Endothelial cell of umbilical vein (primary cell): ENCODE results near the gene PPM1H. TPM values are rescaled to one million over a fixed set of nuclear protein-coding genes. Genes with fewer than 3 reads are reported as not detected.

Experiments
- BruUV-seq: library from RNA; stranded (reverse); fragments of 400-500 nt; replicated peaks from 2 replicates; lab custom pipeline; 2021; lab: Mats Ljungman, UMichigan
- CTCF ChIA-PET: fragments of 300-600, 350-600 bp; sonication (Branson Sonifier 250); formaldehyde crosslinking; loops from one replicate; lab custom pipeline; 2021; ENCODE audit warnings: antibody characterized with exemption, inconsistent platforms; lab: Charles Lee
- POLR2A ChIA-PET: fragments of 300-600, 350-600 bp; sonication (Branson Sonifier 250); formaldehyde crosslinking; loops from one replicate; lab custom pipeline; 2021; ENCODE audit warnings: antibody characterized with exemption, inconsistent platforms; lab: Charles Lee
- DNase-seq: peaks from one replicate; pipeline ENCODE4 v3.0.0-alpha.2; 2011; ENCODE audit warnings: low read depth, low spot score
- FAIRE-seq: peaks from 2 replicates; lab custom pipeline; 2011; peaks lifted over from hg19 to GRCh38; lab: Jason Lieb, UNC
- H2AFZ ChIP-seq: 2 replicates; pipeline ENCODE4 v1.6.0; 2012; ENCODE audit warnings: low read depth, low read length, control low read depth, inconsistent platforms
- H3K27ac ChIP-seq: 2 replicates; pipeline ENCODE4 v1.5.1; 2011; ENCODE audit warnings: low read depth, mild to moderate bottlenecking, control low read depth, low read length, moderate library complexity; ENCODE audit not compliant: insufficient read depth
- H3K27me3 ChIP-seq, 2 experiments: 2 replicates each; pipeline versions ENCODE4 v1.6.0 to v1.6.1; 2011; ENCODE audit warnings: low read length in 2 of 2, mixed read lengths in 1 of 2; ENCODE audit not compliant: control insufficient read depth in 2 of 2, insufficient read depth in 2 of 2
- H3K36me3 ChIP-seq, 2 experiments: 2 replicates in 1 of 2; 3 replicates in 1 of 2; pipeline ENCODE4 v1.5.1; 2011; ENCODE audit warnings: low read length in 2 of 2, mild to moderate bottlenecking in 1 of 2, moderate library complexity in 1 of 2; ENCODE audit not compliant: control insufficient read depth in 2 of 2, insufficient read depth in 2 of 2; ENCODE audit errors: extremely low read depth in 1 of 2
- H3K4me1 ChIP-seq: 3 replicates; pipeline ENCODE4 v1.5.1; 2011; ENCODE audit warnings: mild to moderate bottlenecking, low read length; ENCODE audit not compliant: control insufficient read depth, insufficient read depth; ENCODE audit errors: extremely low read depth
- H3K4me2 ChIP-seq: 2 replicates; pipeline ENCODE4 v1.6.1; 2011; ENCODE audit warnings: low read length, control low read depth, mixed read lengths; ENCODE audit not compliant: insufficient read depth
- H3K4me3 ChIP-seq, 3 experiments: fragments of 200-600 bp in 1 of 3; sonication (generic), shearing (Covaris generic) in 1 of 3; replicated peaks in 1 of 3; 2 replicates each; pipeline ENCODE4 v1.5.1; 2011 to 2016; ENCODE audit warnings: control low read depth in 3 of 3, low read length in 3 of 3, mild to moderate bottlenecking in 2 of 3, inconsistent platforms in 1 of 3, low read depth in 1 of 3, moderate library complexity in 1 of 3; ENCODE audit not compliant: insufficient read depth in 1 of 3
- H3K79me2 ChIP-seq: 2 replicates; pipeline ENCODE4 v1.6.0; 2012; ENCODE audit warnings: low read length, inconsistent platforms; ENCODE audit not compliant: control insufficient read depth, insufficient read depth
- H3K9ac ChIP-seq: replicated peaks from 2 replicates; pipeline ENCODE3; 2011; ENCODE audit warnings: low read length, control low read depth; ENCODE audit not compliant: insufficient read depth; ENCODE audit errors: extremely low read depth
- H3K9me1 ChIP-seq: replicated peaks from 3 replicates; pipeline ENCODE4 v1.6.0; 2011; ENCODE audit warnings: mild to moderate bottlenecking, low read length; ENCODE audit not compliant: control insufficient read depth, insufficient read depth; ENCODE audit errors: extremely low read depth
- H3K9me3 ChIP-seq: replicated peaks from 2 replicates; pipeline ENCODE4 v1.5.1; 2012; ENCODE audit warnings: low read length, inconsistent platforms; ENCODE audit not compliant: control insufficient read depth, insufficient read depth
- H4K20me1 ChIP-seq: replicated peaks from 2 replicates; pipeline ENCODE3; 2011; ENCODE audit warnings: mild to moderate bottlenecking, low read length; ENCODE audit not compliant: control insufficient read depth, insufficient read depth; ENCODE audit errors: extremely low read depth
- CTCF ChIP-seq, 2 donors: IDR thresholded peaks; 1 replicate in 1 of 2; 2 replicates in 1 of 2; pipeline ENCODE4 v1.5.1; 2011; ENCODE audit warnings: low read length in 2 of 2, mild to moderate bottlenecking in 2 of 2, moderate library complexity in 2 of 2, control low read depth in 1 of 2, inconsistent platforms in 1 of 2, low read depth in 1 of 2; ENCODE audit not compliant: insufficient read depth in 1 of 2; ENCODE audit errors: extremely low read depth in 1 of 2
- EZH2 ChIP-seq: IDR thresholded peaks from 2 replicates; pipeline ENCODE4 v1.6.1; 2012; ENCODE audit warnings: borderline replicate concordance, low read depth, mild to moderate bottlenecking, moderate library complexity, low read length, inconsistent platforms; ENCODE audit not compliant: severe bottlenecking
- FOS ChIP-seq: IDR thresholded peaks from 2 replicates; pipeline ENCODE4 v1.6.1; 2011; ENCODE audit warnings: mild to moderate bottlenecking, low read length, moderate library complexity, borderline replicate concordance; ENCODE audit not compliant: insufficient read depth
- GATA2 ChIP-seq: IDR thresholded peaks from 2 replicates; pipeline ENCODE4 v1.7.0; 2011; ENCODE audit warnings: low read depth, mild to moderate bottlenecking, moderate library complexity, mixed read lengths, low read length; ENCODE audit not compliant: insufficient read length, insufficient read depth
- JUN ChIP-seq: IDR thresholded peaks from 2 replicates; pipeline ENCODE4 v1.6.1; 2011; ENCODE audit warnings: borderline replicate concordance, low read depth; ENCODE audit not compliant: insufficient read length, insufficient read depth
- MAX ChIP-seq: IDR thresholded peaks from 2 replicates; pipeline ENCODE4 v1.6.1; 2011; ENCODE audit not compliant: insufficient read depth, insufficient read length
- MYC ChIP-seq: IDR thresholded peaks from one replicate; pipeline ENCODE4 v1.6.1; 2011; ENCODE audit warnings: mild to moderate bottlenecking, low read depth, low read length
- POLR2A ChIP-seq: IDR thresholded peaks from 2 replicates; pipeline ENCODE4 v1.6.1; 2012; ENCODE audit warnings: low read depth, mild to moderate bottlenecking, control low read depth, low read length
- POLR2AphosphoS5 ChIP-seq: IDR thresholded peaks from 2 replicates; pipeline ENCODE4 v1.6.1; 2012; ENCODE audit warnings: low read depth, mild to moderate bottlenecking, control low read depth, low read length, moderate library complexity; ENCODE audit not compliant: insufficient read depth
- dilution Hi-C: fragments of 300-500 bp; cut with MboI; formaldehyde crosslinking; loops from one replicate; pipeline ENCODE4 v1.15.0; 2019; ENCODE audit warnings: low sequenced_read_pairs; ENCODE audit not compliant: extremely low pct_ligation_motif_present
- intact Hi-C: fragments of 100-400 bp; cut with micrococcal nuclease; formaldehyde crosslinking; loops from one replicate; pipeline ENCODE4 v1.10.0; 2022
- polyA plus RNA-seq, 4 experiments: library from polyadenylated mRNA; depleted of rRNA in 3 of 4; stranded (reverse) in 3 of 4; unstranded in 1 of 4; fragments of >200 nt; gene quantifications; 2 replicates each; pipeline versions ENCODE4 v1.2.1 to v1.2.3, GENCODE V29; 2011 to 2012; ENCODE audit warnings: missing spikeins in 1 of 4
- total RNA-seq: library from RNA; stranded (reverse); gene quantifications from 2 replicates; pipeline ENCODE4 v1.2.3, GENCODE V29; 2021

Gene PPM1H
- total and polyA plus RNA-seq, 2 donors (not counting 3 experiments of a cell fraction or from before 2014, with no cell fraction given): 1.0 to 7.2 TPM

GRCh38 chr12:62899568-62900390 lies 35.2 kb downstream of the PPM1H start:
- intact Hi-C loops: no loop called here
- BruUV-seq: no TSS peak
- Histone ChIP-seq H3K9me1 (no peaks in the 10 kb centered on the region), H3K27me3 (no peaks in the 10 kb centered on the region), H3K4me3 (no peak overlapping the region), H4K20me1 (no peaks in the 10 kb centered on the region), H2AFZ (no peak overlapping the region), H3K4me1 (peaks cover 11% of the 10 kb centered on the region), H3K9ac (no peak overlapping the region), H3K9me3 (no peaks in the 10 kb centered on the region), H3K36me3 (no peaks in the 10 kb centered on the region), H3K27ac (no peak overlapping the region), H3K79me2 (no peaks in the 10 kb centered on the region), H3K4me2 (no peak overlapping the region)
- POLR2A ChIA-PET: no interaction called here
- CTCF ChIA-PET: no interaction called here
- dilution Hi-C loops: no loop called here
- FAIRE-seq (no peak), DNase-seq (no peak)
- TF ChIP-seq POLR2A (no peak), EZH2 (no peak), MAX (no peak), FOS (no peak), GATA2 (no peak), POLR2AphosphoS5 (no peak), JUN (no peak), MYC (no peak), CTCF (IDR thresholded peaks at IDR 0.05; ENCODE audit: extremely low read depth in 1 of 2, insufficient read depth in 1 of 2, low read depth in 1 of 2, low read length in 2 of 2) (no peak)
